HepG2 (cell line): ENCODE measurements around the gene PSKH1. TPM values are rescaled to one million over a fixed set of nuclear protein-coding genes. Genes with fewer than 3 reads are reported as not detected.
A peak's percentile ranks its signal among the peaks of the same experiment; 100 is the strongest.

Source experiments
- ATAC-seq: fragments of 200-7000 bp; cut with Tn5 transposase; 3 replicates; pipeline ENCODE4 v1.9.1; 2020; ENCODE audit warnings: mild to moderate bottlenecking, moderate library complexity
- BruUV-seq: library from RNA; stranded (reverse); fragments of 400-500 nt; replicated peaks from 2 replicates; lab custom pipeline; 2021; lab: Mats Ljungman, UMichigan
- CTCF ChIA-PET: fragments of 300-600 bp; formaldehyde crosslinking; extraction: SDS; loops from one replicate; lab custom pipeline; 2021; ENCODE audit warnings: low total read pairs, inconsistent platforms, low intra/inter-chr PET ratio; lab: Yijun Ruan, JAX
- POLR2A ChIA-PET: fragments of 350-600 bp; sonication (Branson Sonifier 250); formaldehyde crosslinking; loops from one replicate; lab custom pipeline; 2020; ENCODE audit warnings: antibody characterized with exemption, inconsistent platforms; lab: Yijun Ruan, JAX
- DNase-seq: peaks from one replicate; pipeline ENCODE4 v3.0.0-alpha.2; 2015; ENCODE audit warnings: low spot score
- FAIRE-seq: peaks from 3 replicates; lab custom pipeline; 2011; peaks lifted over from hg19 to GRCh38; lab: Jason Lieb, UNC
- H2AFZ ChIP-seq: one replicate; pipeline ENCODE4 v1.6.1; 2011; ENCODE audit warnings: low read length, inconsistent platforms
- H3K27ac ChIP-seq: fragments of 300-600 bp; 3 replicates; pipeline ENCODE4 v1.8.0; 2011; ENCODE audit warnings: mixed run types, mild to moderate bottlenecking, mixed read lengths, low read length, inconsistent platforms; ENCODE audit not compliant: insufficient read depth; ENCODE audit errors: extremely low read length
- H3K27me3 ChIP-seq, 2 experiments: fragments of 200-600 bp in 1 of 2; 2 replicates in 1 of 2; 3 replicates in 1 of 2; pipeline versions ENCODE4 v1.6.0 to v1.8.0; 2011; ENCODE audit warnings: low read length in 2 of 2, mild to moderate bottlenecking in 2 of 2, moderate library complexity in 2 of 2, inconsistent platforms in 1 of 2; ENCODE audit not compliant: insufficient read depth in 2 of 2, control insufficient read depth in 1 of 2
- H3K36me3 ChIP-seq, 2 experiments: fragments of 200-600 bp in 1 of 2; replicated peaks in 1 of 2; 2 replicates in 1 of 2; 3 replicates in 1 of 2; pipeline versions ENCODE4 v1.5.1 to v1.8.0; 2011; ENCODE audit warnings: low read length in 2 of 2, inconsistent platforms in 1 of 2; ENCODE audit not compliant: insufficient read depth in 2 of 2, control insufficient read depth in 1 of 2
- H3K4me1 ChIP-seq: 2 replicates; pipeline ENCODE4 v1.5.1; 2012; ENCODE audit warnings: low read length, inconsistent platforms; ENCODE audit not compliant: insufficient read depth
- H3K4me2 ChIP-seq: 2 replicates; pipeline ENCODE4 v1.6.0; 2011; ENCODE audit warnings: low read depth, low read length, inconsistent platforms
- H3K4me3 ChIP-seq, 3 experiments: fragments of 200-600 bp in 1 of 3; sonication (generic), shearing (Covaris generic) in 1 of 3; replicated peaks in 1 of 3; 2 replicates each; pipeline ENCODE4 v1.5.1; 2011 to 2016; ENCODE audit warnings: low read length in 3 of 3, inconsistent platforms in 2 of 3, low read depth in 2 of 3, mild to moderate bottlenecking in 2 of 3, control low read depth in 1 of 3, mixed read lengths in 1 of 3; ENCODE audit not compliant: insufficient read depth in 1 of 3
- H3K79me2 ChIP-seq: one replicate; pipeline ENCODE4 v1.6.1; 2011; ENCODE audit warnings: low read length, inconsistent platforms; ENCODE audit not compliant: insufficient read depth
- H3K9ac ChIP-seq: 2 replicates; pipeline ENCODE4 v1.6.0; 2011; ENCODE audit warnings: mild to moderate bottlenecking, low read depth, low read length, inconsistent platforms; ENCODE audit not compliant: insufficient read depth
- H3K9me3 ChIP-seq: 2 replicates; pipeline ENCODE4 v1.5.1; 2012; ENCODE audit warnings: mild to moderate bottlenecking, low read length
- H4K20me1 ChIP-seq: 2 replicates; pipeline ENCODE4 v1.6.0; 2011; ENCODE audit warnings: inconsistent platforms, mild to moderate bottlenecking, low read length, moderate library complexity; ENCODE audit not compliant: insufficient read depth
- KMT2A ChIP-seq: sonication (generic); formaldehyde crosslinking; IDR thresholded peaks from 2 replicates; pipeline ENCODE4 v1.4.0; 2020; ENCODE audit warnings: missing genetic modification reagents
- MXI1 ChIP-seq: IDR thresholded peaks from 3 replicates; pipeline ENCODE4 v1.6.1; 2012; ENCODE audit warnings: low read depth, low read length, inconsistent platforms, borderline replicate concordance
- SKI ChIP-seq: fragments of 450-650 bp; IDR thresholded peaks from one replicate; pipeline ENCODE4 v1.6.1; 2018; ENCODE audit warnings: mild to moderate bottlenecking; ENCODE audit not compliant: partially characterized antibody
- ZNF230 ChIP-seq: sonication (generic); formaldehyde crosslinking; IDR thresholded peaks from 2 replicates; pipeline ENCODE4 v1.4.0; 2020; ENCODE audit warnings: mild to moderate bottlenecking, missing genetic modification reagents
- ZNF383 ChIP-seq: sonication (generic); formaldehyde crosslinking; IDR thresholded peaks from 2 replicates; pipeline ENCODE4 v1.4.0; 2020; ENCODE audit warnings: missing genetic modification reagents, mild to moderate bottlenecking, borderline replicate concordance
- ZNF484 ChIP-seq: sonication (generic); formaldehyde crosslinking; IDR thresholded peaks from 2 replicates; pipeline ENCODE4 v1.5.1; 2020; ENCODE audit warnings: mild to moderate bottlenecking, low read depth, missing genetic modification reagents, borderline replicate concordance
- ZNF598 ChIP-seq: sonication (generic); formaldehyde crosslinking; IDR thresholded peaks from 2 replicates; pipeline ENCODE4 v1.5.1; 2020; ENCODE audit warnings: mild to moderate bottlenecking, missing genetic modification reagents, borderline replicate concordance
- ZNF660 ChIP-seq: sonication (generic); formaldehyde crosslinking; IDR thresholded peaks from 2 replicates; pipeline ENCODE4 v1.5.1; 2020; ENCODE audit warnings: mild to moderate bottlenecking, low read depth, missing genetic modification reagents, borderline replicate concordance
- ZNF788 ChIP-seq: sonication (generic); formaldehyde crosslinking; IDR thresholded peaks from 2 replicates; pipeline ENCODE4 v1.5.0; 2020; ENCODE audit warnings: mild to moderate bottlenecking, missing genetic modification reagents, borderline replicate concordance
- WGBS: methylation state at CpG from one replicate; pipeline ENCODE4 v1.1.6; 2017; ENCODE audit warnings: low lambda C conversion rate; 5-methylcytosine and 5-hydroxymethylcytosine counted together
- in situ Hi-C: cut with HindIII; loops from 2 replicates; pipeline ENCODE4 v1.10.0; 2017; ENCODE audit warnings: low pct_unique_long_range_greater_than_20kb; ENCODE audit not compliant: extremely low pct_ligation_motif_present
- intact Hi-C: fragments of 100-400 bp; cut with micrococcal nuclease; formaldehyde crosslinking; loops from one replicate; pipeline ENCODE4 v1.10.0; 2022; ENCODE audit not compliant: unreplicated experiment
- polyA plus RNA-seq, 8 experiments: library from polyadenylated mRNA; depleted of rRNA in 3 of 8; stranded (reverse) in 7 of 8; unstranded in 1 of 8; fragments of >200 nt; fragmentation: Illumina TruSeq in 4 of 8; extraction: Trizol in 4 of 8; gene quantifications; 2 replicates each; pipeline versions ENCODE4 v1.2.1 to v1.2.3, GENCODE V29; 2011 to 2016; ENCODE audit warnings: low read depth in 4 of 8, missing spikeins in 1 of 8, mixed read lengths in 1 of 8; ENCODE audit not compliant: insufficient read depth in 1 of 8
- total RNA-seq, 5 experiments: library from RNA; depleted of rRNA; stranded (reverse); fragments of >200 nt; fragmentation: Illumina TruSeq; extraction: Trizol; gene quantifications; 2 replicates each; pipeline ENCODE4 v1.2.3, GENCODE V29; 2016; ENCODE audit warnings: low read depth in 1 of 5
- TF ChIP-seq, protein P1 (sequence below): sonication (generic); formaldehyde crosslinking; IDR thresholded peaks from 2 replicates; pipeline ENCODE4 v1.4.0; 2020; ENCODE audit warnings: missing genetic modification reagents, mild to moderate bottlenecking, borderline replicate concordance
- TF ChIP-seq, protein P2 (sequence below): sonication (generic); formaldehyde crosslinking; IDR thresholded peaks from 2 replicates; pipeline ENCODE4 v1.8.1; 2022; ENCODE audit warnings: low read depth, mild to moderate bottlenecking, missing genetic modification reagents

PSKH1 gene
- total and polyA plus RNA-seq, 2 of the 13 experiments (the other 11 are each of a cell fraction or from before 2014, with no cell fraction given), result 8.4 to 19.1 TPM

GRCh38 chr16:67936124-67936879, 43.2 kb downstream of the PSKH1 start, which contains the start of gene PSMB10 (continued):
- TF ChIP-seq ZNF230 (CRISPR knock-in tag) (0 out of 2 replicates have a peak, but pooled peaks have one; percentile 45), ZNF598 (CRISPR knock-in tag) (peak; percentile 7; the same call in 1 of the 2 replicates), ZNF383 (CRISPR knock-in tag) (no peak)

- Histone ChIP-seq H3K27me3 (no peaks in the 10 kb centered on the region; a peak in 1 of 5 replicates), H3K9me3 (no peaks in the 10 kb centered on the region), H3K27ac (peak overlapping the region; percentile 70), H3K4me1 (peaks cover 41% of the 10 kb centered on the region), H4K20me1 (peaks cover 11% of the 10 kb centered on the region; the same call in 1 of the 2 replicates), H3K4me3 (peak overlapping the region; percentile 86 to 97 (median 97)), H3K9ac (peak overlapping the region; percentile 92), H3K36me3 (peaks cover 6 to 11% of the 10 kb centered on the region in 2 experiments; a peak in 4 of 5 replicates), H3K79me2 (peaks cover 24% of the 10 kb centered on the region), H2AFZ (no peak overlapping the region), H3K4me2 (peak overlapping the region; percentile 99)
- intact Hi-C loops, result no loop called here
- WGBS, result 48% methylated on average over 6 of the region's 6 CpGs
- ChIA-PET POLR2A (interaction anchor here (0.8 to 4.6 kb wide), 9 partner anchors 8 to 100 kb away, joined by 3 to 36 read pairs (median 9); partner anchors contain the start of genes DDX28, DPEP2, DUS2 and SLC12A4), CTCF (no interaction called here)
- FAIRE-seq, result no peak
- no peak for DNase-seq
- in situ Hi-C loops, result loop anchor here (10.0 kb wide), 1 partner anchor 272 kb away; the partner anchor contains the start of genes ACD, C16orf86, ENKD1 and PARD6A
- BruUV-seq, result no TSS peak
- peak; percentile 0 for ATAC-seq
- TF ChIP-seq ZNF484 (no peak), KMT2A (0 out of 2 replicates have a peak, but pooled peaks have one; percentile 0), ZNF788 (CRISPR knock-in tag) (no peak), SKI (no peak), ZNF660 (CRISPR knock-in tag) (no peak), MXI1 (no peak)
- TF ChIP-seq, protein P1, sequence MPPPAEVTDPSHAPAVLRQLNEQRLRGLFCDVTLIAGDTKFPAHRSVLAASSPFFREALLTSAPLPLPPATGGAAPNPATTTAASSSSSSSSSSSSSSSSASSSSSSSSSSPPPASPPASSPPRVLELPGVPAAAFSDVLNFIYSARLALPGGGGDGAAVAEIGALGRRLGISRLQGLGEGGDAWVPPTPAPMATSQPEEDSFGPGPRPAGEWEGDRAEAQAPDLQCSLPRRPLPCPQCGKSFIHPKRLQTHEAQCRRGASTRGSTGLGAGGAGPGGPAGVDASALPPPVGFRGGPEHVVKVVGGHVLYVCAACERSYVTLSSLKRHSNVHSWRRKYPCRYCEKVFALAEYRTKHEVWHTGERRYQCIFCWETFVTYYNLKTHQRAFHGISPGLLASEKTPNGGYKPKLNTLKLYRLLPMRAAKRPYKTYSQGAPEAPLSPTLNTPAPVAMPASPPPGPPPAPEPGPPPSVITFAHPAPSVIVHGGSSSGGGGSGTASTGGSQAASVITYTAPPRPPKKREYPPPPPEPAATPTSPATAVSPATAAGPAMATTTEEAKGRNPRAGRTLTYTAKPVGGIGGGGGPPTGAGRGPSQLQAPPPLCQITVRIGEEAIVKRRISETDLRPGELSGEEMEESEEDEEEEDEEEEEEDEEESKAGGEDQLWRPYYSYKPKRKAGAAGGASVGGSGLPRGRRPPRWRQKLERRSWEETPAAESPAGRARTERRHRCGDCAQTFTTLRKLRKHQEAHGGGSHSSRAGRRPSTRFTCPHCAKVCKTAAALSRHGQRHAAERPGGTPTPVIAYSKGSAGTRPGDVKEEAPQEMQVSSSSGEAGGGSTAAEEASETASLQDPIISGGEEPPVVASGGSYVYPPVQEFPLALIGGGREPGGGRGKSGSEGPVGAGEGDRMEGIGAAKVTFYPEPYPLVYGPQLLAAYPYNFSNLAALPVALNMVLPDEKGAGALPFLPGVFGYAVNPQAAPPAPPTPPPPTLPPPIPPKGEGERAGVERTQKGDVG (CRISPR knock-in tag), result no peak; the same call in 1 of the 2 replicates
- TF ChIP-seq, protein P2, sequence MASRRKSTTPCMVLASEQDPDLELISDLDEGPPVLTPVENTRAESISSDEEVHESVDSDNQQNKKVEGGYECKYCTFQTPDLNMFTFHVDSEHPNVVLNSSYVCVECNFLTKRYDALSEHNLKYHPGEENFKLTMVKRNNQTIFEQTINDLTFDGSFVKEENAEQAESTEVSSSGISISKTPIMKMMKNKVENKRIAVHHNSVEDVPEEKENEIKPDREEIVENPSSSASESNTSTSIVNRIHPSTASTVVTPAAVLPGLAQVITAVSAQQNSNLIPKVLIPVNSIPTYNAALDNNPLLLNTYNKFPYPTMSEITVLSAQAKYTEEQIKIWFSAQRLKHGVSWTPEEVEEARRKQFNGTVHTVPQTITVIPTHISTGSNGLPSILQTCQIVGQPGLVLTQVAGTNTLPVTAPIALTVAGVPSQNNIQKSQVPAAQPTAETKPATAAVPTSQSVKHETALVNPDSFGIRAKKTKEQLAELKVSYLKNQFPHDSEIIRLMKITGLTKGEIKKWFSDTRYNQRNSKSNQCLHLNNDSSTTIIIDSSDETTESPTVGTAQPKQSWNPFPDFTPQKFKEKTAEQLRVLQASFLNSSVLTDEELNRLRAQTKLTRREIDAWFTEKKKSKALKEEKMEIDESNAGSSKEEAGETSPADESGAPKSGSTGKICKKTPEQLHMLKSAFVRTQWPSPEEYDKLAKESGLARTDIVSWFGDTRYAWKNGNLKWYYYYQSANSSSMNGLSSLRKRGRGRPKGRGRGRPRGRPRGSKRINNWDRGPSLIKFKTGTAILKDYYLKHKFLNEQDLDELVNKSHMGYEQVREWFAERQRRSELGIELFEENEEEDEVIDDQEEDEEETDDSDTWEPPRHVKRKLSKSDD (CRISPR knock-in tag), result no peak
These were observed 44.0 kb downstream of the PSKH1 start for GRCh38 chr16:67936880-67937605.
